Lung (tissue), 12 donors: ENCODE measurements around the gene NEUROD1. TPM values are rescaled to one million over a fixed set of nuclear protein-coding genes. Genes with fewer than 3 reads are reported as not detected.

ENCODE experiments used
- ATAC-seq: fragments of 200-7000 bp; cut with Tn5 transposase; one replicate; pipeline ENCODE4 v1.9.1; 2020; ENCODE audit warnings: moderate number of reproducible peaks; ENCODE audit not compliant: insufficient read depth, low FRiP score
- DNase-seq, 3 donors: peaks; one replicate each; pipeline ENCODE4 v3.0.0-alpha.2; 2013 to 2017
- H3K27ac ChIP-seq, 2 donors: one replicate each; pipeline ENCODE4 v1.5.1; 2013; ENCODE audit warnings: mild to moderate bottlenecking in 2 of 2, moderate library complexity in 2 of 2, control low read depth in 1 of 2, inconsistent platforms in 1 of 2, low read depth in 1 of 2, low read length in 1 of 2
- H3K27me3 ChIP-seq, 3 donors: one replicate each; pipeline ENCODE4 v1.5.1; 2013; ENCODE audit warnings: low read length in 2 of 3; ENCODE audit not compliant: control insufficient read depth in 3 of 3, insufficient read depth in 3 of 3
- H3K36me3 ChIP-seq, 4 donors: one replicate each; pipeline ENCODE4 v1.5.1; 2013; ENCODE audit warnings: low read length in 4 of 4, mild to moderate bottlenecking in 1 of 4, moderate library complexity in 1 of 4; ENCODE audit not compliant: control insufficient read depth in 4 of 4, insufficient read depth in 4 of 4
- H3K4me1 ChIP-seq, 5 donors: one replicate each; pipeline ENCODE4 v1.5.1; 2013; ENCODE audit warnings: low read length in 5 of 5, mild to moderate bottlenecking in 2 of 5, moderate library complexity in 1 of 5; ENCODE audit not compliant: control insufficient read depth in 5 of 5, insufficient read depth in 5 of 5
- H3K4me3 ChIP-seq: one replicate; pipeline ENCODE4 v1.5.1; 2013; ENCODE audit warnings: mild to moderate bottlenecking, control low read depth, moderate library complexity
- H3K9ac ChIP-seq, 2 donors: one replicate each; pipeline ENCODE4 v1.5.1; 2013; ENCODE audit warnings: low read length in 2 of 2, control low read depth in 1 of 2; ENCODE audit not compliant: insufficient read depth in 1 of 2
- H3K9me3 ChIP-seq, 4 donors: one replicate each; pipeline ENCODE4 v1.5.1; 2013; ENCODE audit warnings: low read length in 3 of 4, mild to moderate bottlenecking in 1 of 4, moderate library complexity in 1 of 4; ENCODE audit not compliant: control insufficient read depth in 4 of 4, insufficient read depth in 3 of 4
- WGBS, 2 donors: extraction: QIAGEN DNeasy Blood & Tissue Kit; methylation state at CpG; one replicate each; pipeline ENCODE4 v1.1.7; 2013; 5-methylcytosine and 5-hydroxymethylcytosine counted together
- polyA plus RNA-seq, 2 donors: library from polyadenylated mRNA; stranded (reverse); fragments of 200-250 nt; gene quantifications; one replicate each; pipeline ENCODE4 v1.2.1, GENCODE V29; 2013
- total RNA-seq, 2 donors: library from RNA; depleted of rRNA in 1 of 2; stranded (reverse); fragments of >200 nt in 1 of 2; gene quantifications; one replicate each; pipeline ENCODE4 v1.2.1, GENCODE V29; 2014 to 2021
- TF ChIP-seq, protein P1 (sequence below): IDR thresholded peaks from 2 replicates; pipeline ENCODE4 v1.5.1; 2012; ENCODE audit warnings: mild to moderate bottlenecking; ENCODE audit errors: control extremely low read depth, extremely low read depth
- donor health status: control.
- donor health status: control.
- donor health status: Bipolar disorder and iron deficiency.
- donor health status: healthy.
- donor health status: DM: yes; HTN: yes; CAD: no.

NEUROD1 gene
- total and polyA plus RNA-seq, 4 donors = 0.82 TPM; not detected in 3

DNA sequence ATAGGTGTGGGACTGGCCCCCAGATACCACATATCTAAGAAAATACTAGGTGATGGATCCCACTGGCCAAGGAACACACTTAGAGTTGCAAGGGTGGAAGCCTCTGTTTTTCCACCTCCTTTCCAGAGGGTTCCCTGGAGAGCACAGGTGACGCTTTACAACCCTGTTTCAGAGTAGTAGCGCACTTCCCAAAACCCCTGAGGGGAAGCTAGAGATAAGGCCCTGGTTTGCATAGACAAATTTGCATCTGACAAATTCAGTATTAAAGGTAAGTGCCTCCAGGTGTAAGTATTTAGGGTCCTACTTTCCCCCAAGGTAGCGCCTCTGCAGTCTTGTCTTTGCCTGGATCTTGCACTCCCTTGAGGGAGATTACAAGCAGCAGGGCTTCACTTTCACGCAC, 22.9 kb downstream of the NEUROD1 start:
- WGBS, 2 donors = 65 to 77% methylated on average over 4 of the region's 4 CpGs
- Histone ChIP-seq H3K4me1 (peaks cover 0 to 10% (median 0%) of the 10 kb centered on the region in 5 donors), H3K9ac (no peak overlapping the region), H3K27ac (no peak overlapping the region), H3K27me3 (peaks cover 4 to 34% (median 14%) of the 10 kb centered on the region in 3 donors), H3K36me3 (no peaks in the 10 kb centered on the region), H3K9me3 (peaks cover 0 to 3% (median 0%) of the 10 kb centered on the region in 4 donors), H3K4me3 (no peak overlapping the region)
- DNase-seq (no peak), ATAC-seq (no peak)
- TF ChIP-seq, protein P1, sequence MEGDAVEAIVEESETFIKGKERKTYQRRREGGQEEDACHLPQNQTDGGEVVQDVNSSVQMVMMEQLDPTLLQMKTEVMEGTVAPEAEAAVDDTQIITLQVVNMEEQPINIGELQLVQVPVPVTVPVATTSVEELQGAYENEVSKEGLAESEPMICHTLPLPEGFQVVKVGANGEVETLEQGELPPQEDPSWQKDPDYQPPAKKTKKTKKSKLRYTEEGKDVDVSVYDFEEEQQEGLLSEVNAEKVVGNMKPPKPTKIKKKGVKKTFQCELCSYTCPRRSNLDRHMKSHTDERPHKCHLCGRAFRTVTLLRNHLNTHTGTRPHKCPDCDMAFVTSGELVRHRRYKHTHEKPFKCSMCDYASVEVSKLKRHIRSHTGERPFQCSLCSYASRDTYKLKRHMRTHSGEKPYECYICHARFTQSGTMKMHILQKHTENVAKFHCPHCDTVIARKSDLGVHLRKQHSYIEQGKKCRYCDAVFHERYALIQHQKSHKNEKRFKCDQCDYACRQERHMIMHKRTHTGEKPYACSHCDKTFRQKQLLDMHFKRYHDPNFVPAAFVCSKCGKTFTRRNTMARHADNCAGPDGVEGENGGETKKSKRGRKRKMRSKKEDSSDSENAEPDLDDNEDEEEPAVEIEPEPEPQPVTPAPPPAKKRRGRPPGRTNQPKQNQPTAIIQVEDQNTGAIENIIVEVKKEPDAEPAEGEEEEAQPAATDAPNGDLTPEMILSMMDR = no peak

GRCh38 chr2:181656450-181657291, 23.6 kb downstream of the NEUROD1 start, which contains the start of gene CERKL:
TSS of gene CERKL (minus strand) at chr2:181657105. CDS start at chr2:181657006, 99 bp downstream.
- no peak within 1 kb of the TSS for H3K9ac ChIP-seq
- WGBS, 2 donors = 2 to 3% methylated on average over 67 to 70 of the region's 70 CpGs
- H3K36me3 ChIP-seq = no peaks in the 10 kb centered on the region
- peak; percentile 8 to 36 (median 35) for DNase-seq
- H3K4me1 ChIP-seq = peaks cover 0 to 10% (median 0%) of the 10 kb centered on the region in 5 donors
- peaks cover 0 to 3% (median 0%) of the 10 kb centered on the region in 4 donors for H3K9me3 ChIP-seq
- H3K27me3 ChIP-seq = peaks cover 4 to 34% (median 14%) of the 10 kb centered on the region in 3 donors
- H3K27ac ChIP-seq = no peak within 1 kb of the TSS
- TF ChIP-seq, protein P1 = no peak
- ATAC-seq = peak; percentile 81
- H3K4me3 ChIP-seq = peak within 1 kb of the TSS; percentile 24

DNA sequence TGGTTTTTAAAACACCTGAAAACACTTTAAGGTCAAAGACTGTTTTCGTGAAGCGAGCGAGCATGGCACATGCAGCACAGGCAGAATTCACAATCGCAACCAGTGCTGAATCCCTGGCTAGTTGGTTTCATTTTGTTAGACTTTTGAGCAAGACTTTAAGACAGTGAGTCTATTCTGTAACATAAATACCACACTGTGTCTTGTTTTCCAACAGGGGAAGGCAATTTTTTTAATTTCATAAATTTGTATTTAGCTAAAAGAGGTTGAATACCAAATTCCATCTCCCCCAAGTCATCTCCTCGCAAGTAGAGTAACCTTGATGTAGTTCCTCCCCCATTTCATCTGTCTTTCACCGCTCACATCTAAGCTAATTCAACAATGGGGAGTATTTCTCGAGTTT, 24.8 kb downstream of the NEUROD1 start:
- 65 to 74% methylated on average over 7 of the region's 7 CpGs for WGBS, 2 donors
- DNase-seq = no peak
- peaks cover 4 to 30% (median 14%) of the 10 kb centered on the region in 3 donors for H3K27me3 ChIP-seq
- H3K4me1 ChIP-seq = peaks cover 0 to 10% (median 0%) of the 10 kb centered on the region in 5 donors
- H3K36me3 ChIP-seq = no peaks in the 10 kb centered on the region
- no peak overlapping the region for H3K9ac ChIP-seq
- no peak for ATAC-seq
- H3K27ac ChIP-seq = no peak overlapping the region
- peaks cover 0 to 3% (median 0%) of the 10 kb centered on the region in 4 donors for H3K9me3 ChIP-seq
- TF ChIP-seq, protein P1 = no peak
- no peak overlapping the region for H3K4me3 ChIP-seq
